NB4 (cell line): ENCODE results near the gene HDAC4.

Source experiments
- POLR2A ChIP-seq: IDR thresholded peaks from 2 replicates; pipeline ENCODE4 v1.6.1; 2011; ENCODE audit warnings: mild to moderate bottlenecking; ENCODE audit not compliant: insufficient read length; ENCODE audit errors: extremely low read depth
- TF ChIP-seq, protein P1 (sequence below): IDR thresholded peaks from one replicate; pipeline ENCODE4 v1.5.1; 2012; ENCODE audit warnings: low read depth, low read length

DNA sequence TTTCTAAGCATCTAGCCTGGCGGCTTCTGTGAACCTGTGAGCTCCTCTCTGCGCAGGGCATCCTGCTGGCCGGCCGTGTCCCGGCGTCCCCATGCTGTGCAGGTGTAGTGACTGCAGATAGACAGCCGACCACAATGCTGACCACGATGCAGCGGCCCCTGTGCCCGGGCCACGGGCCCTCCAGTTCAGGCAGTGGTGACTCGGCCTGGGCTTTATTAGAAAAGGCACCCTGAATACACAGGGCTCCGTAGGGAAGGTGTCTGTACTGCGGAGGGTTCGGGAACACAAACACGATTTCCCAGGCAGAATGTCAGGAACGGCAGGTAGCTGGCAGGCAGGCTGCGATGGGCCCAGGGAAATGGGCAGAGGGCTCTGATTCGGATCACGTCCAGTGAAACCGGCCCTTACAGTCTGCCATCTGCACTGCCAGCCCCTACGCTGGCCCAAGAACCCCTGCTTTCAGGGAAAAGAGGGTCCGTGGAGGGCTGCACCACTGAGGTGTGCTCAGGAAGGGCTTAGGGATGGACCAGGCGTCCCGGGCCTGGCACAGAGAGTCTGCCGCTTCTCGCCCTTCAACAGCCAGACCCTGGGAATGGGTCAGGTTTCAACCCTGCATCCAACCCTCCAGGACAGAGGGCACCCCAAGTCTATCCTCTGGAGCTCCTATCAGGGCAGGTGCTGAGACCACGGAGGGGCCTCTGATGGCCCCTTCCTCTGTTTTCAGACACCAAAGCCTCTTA lies 196.5 kb downstream of the HDAC4 start:
- TF ChIP-seq, protein P1, sequence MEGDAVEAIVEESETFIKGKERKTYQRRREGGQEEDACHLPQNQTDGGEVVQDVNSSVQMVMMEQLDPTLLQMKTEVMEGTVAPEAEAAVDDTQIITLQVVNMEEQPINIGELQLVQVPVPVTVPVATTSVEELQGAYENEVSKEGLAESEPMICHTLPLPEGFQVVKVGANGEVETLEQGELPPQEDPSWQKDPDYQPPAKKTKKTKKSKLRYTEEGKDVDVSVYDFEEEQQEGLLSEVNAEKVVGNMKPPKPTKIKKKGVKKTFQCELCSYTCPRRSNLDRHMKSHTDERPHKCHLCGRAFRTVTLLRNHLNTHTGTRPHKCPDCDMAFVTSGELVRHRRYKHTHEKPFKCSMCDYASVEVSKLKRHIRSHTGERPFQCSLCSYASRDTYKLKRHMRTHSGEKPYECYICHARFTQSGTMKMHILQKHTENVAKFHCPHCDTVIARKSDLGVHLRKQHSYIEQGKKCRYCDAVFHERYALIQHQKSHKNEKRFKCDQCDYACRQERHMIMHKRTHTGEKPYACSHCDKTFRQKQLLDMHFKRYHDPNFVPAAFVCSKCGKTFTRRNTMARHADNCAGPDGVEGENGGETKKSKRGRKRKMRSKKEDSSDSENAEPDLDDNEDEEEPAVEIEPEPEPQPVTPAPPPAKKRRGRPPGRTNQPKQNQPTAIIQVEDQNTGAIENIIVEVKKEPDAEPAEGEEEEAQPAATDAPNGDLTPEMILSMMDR, result no peak
- TF ChIP-seq POLR2A, result no peak
